Measurements from ENCODE around the gene ZBED2. TPM values are rescaled to one million over a fixed set of nuclear protein-coding genes. Genes with fewer than 3 reads are reported as not detected.

The ZBED2 gene
- total and polyA plus RNA-seq, 2 of the 13 experiments (the other 11 are each of a cell fraction or from before 2014, with no cell fraction given) = 0.04 TPM; not detected in 1

- no peak overlapping the region for H3K9ac ChIP-seq (ENCODE audit: insufficient read depth, low read depth, low read length)
- in situ Hi-C loops (cut with HindIII; ENCODE audit: extremely low pct_ligation_motif_present, low pct_unique_long_range_greater_than_20kb) = loop anchor here (25.0 kb wide), 1 partner anchor 511 kb away; no protein-coding TSS in a partner anchor
- H3K36me3 ChIP-seq (replicated peaks in 1 of 2; ENCODE audit: control insufficient read depth in 1 of 2, insufficient read depth in 2 of 2, low read length in 2 of 2) = no peaks in the 10 kb centered on the region
- H3K27ac ChIP-seq (ENCODE audit: extremely low read length, insufficient read depth, low read length) = no peak overlapping the region
- no peak for FAIRE-seq
- no peaks in the 10 kb centered on the region for H4K20me1 ChIP-seq (ENCODE audit: insufficient read depth, low read length)
- H3K4me2 ChIP-seq (ENCODE audit: low read depth, low read length) = no peak overlapping the region
- CTCF ChIA-PET (ENCODE audit: low intra/inter-chr PET ratio, low total read pairs) = no interaction called here
- no peak for ATAC-seq
- no peak overlapping the region for H3K4me3 ChIP-seq (replicated peaks in 1 of 3; ENCODE audit: insufficient read depth in 1 of 3, low read depth in 2 of 3, low read length in 3 of 3)
- no peaks in the 10 kb centered on the region for H3K27me3 ChIP-seq (ENCODE audit: control insufficient read depth in 1 of 2, insufficient read depth in 2 of 2, low read length in 2 of 2)
- intact Hi-C loops (cut with micrococcal nuclease; ENCODE audit: unreplicated experiment) = no loop called here
- no peaks in the 10 kb centered on the region for H3K9me3 ChIP-seq (ENCODE audit: low read length)
- TF ChIP-seq CREBL2 (CRISPR knock-in tag; IDR thresholded peaks at IDR 0.05; ENCODE audit: borderline replicate concordance) (no peak), HNRNPK (IDR thresholded peaks at IDR 0.05; ENCODE audit: low read depth, low read length, poor library complexity, severe bottlenecking) (peak; percentile 48), ZNF256 (CRISPR knock-in tag; conservative IDR thresholded peaks at IDR 0.05) (no peak), TSC22D2 (CRISPR knock-in tag; IDR thresholded peaks at IDR 0.05; ENCODE audit: borderline replicate concordance) (no peak), HIC2 (CRISPR knock-in tag; IDR thresholded peaks at IDR 0.05; ENCODE audit: low read depth) (no peak)
- POLR2A ChIA-PET = no interaction called here
- H2AFZ ChIP-seq (ENCODE audit: low read length) = no peak overlapping the region
- BruUV-seq (replicated peaks) = no TSS peak
- no peak for DNase-seq (ENCODE audit: low spot score)
- H3K4me1 ChIP-seq (ENCODE audit: insufficient read depth, low read length) = peaks cover 8% of the 10 kb centered on the region; the same call in 1 of the 2 replicates
- no peaks in the 10 kb centered on the region for H3K79me2 ChIP-seq (ENCODE audit: insufficient read depth, low read length)
Observed at GRCh38 chr3:111548756-111549155, 46.4 kb downstream of the ZBED2 start.

- POLR2A ChIA-PET = no interaction called here
- Histone ChIP-seq H3K4me1 (ENCODE audit: insufficient read depth, low read length) (peaks cover 8% of the 10 kb centered on the region; the same call in 1 of the 2 replicates), H2AFZ (ENCODE audit: low read length) (no peak overlapping the region), H3K9ac (ENCODE audit: insufficient read depth, low read depth, low read length) (no peak overlapping the region), H3K79me2 (ENCODE audit: insufficient read depth, low read length) (no peaks in the 10 kb centered on the region), H3K27ac (ENCODE audit: extremely low read length, insufficient read depth, low read length) (no peak overlapping the region), H3K27me3 (ENCODE audit: control insufficient read depth in 1 of 2, insufficient read depth in 2 of 2, low read length in 2 of 2) (no peaks in the 10 kb centered on the region), H4K20me1 (ENCODE audit: insufficient read depth, low read length) (no peaks in the 10 kb centered on the region), H3K36me3 (replicated peaks in 1 of 2; ENCODE audit: control insufficient read depth in 1 of 2, insufficient read depth in 2 of 2, low read length in 2 of 2) (no peaks in the 10 kb centered on the region), H3K4me2 (ENCODE audit: low read depth, low read length) (no peak overlapping the region), H3K9me3 (ENCODE audit: low read length) (no peaks in the 10 kb centered on the region), H3K4me3 (replicated peaks in 1 of 3; ENCODE audit: insufficient read depth in 1 of 3, low read depth in 2 of 3, low read length in 3 of 3) (no peak overlapping the region)
- CTCF ChIA-PET (ENCODE audit: low intra/inter-chr PET ratio, low total read pairs) = no interaction called here
- in situ Hi-C loops (cut with HindIII; ENCODE audit: extremely low pct_ligation_motif_present, low pct_unique_long_range_greater_than_20kb) (loop anchor here (25.0 kb wide), 1 partner anchor 511 kb away; no protein-coding TSS in a partner anchor), intact Hi-C loops (cut with micrococcal nuclease; ENCODE audit: unreplicated experiment) (no loop called here)
- DNase-seq (ENCODE audit: low spot score) (no peak), ATAC-seq (no peak), FAIRE-seq (no peak)
- 0% methylated on average over 1 of the region's 1 CpG for WGBS (ENCODE audit: low lambda C conversion rate)
- no TSS peak for BruUV-seq (replicated peaks)
- TF ChIP-seq ZNF20 (CRISPR knock-in tag; IDR thresholded peaks at IDR 0.05) (no peak), FOXM1 (CRISPR knock-in tag; IDR thresholded peaks at IDR 0.05) (no peak), ZNF264 (CRISPR knock-in tag; IDR thresholded peaks at IDR 0.05) (no peak), REXO4 (CRISPR knock-in tag; IDR thresholded peaks at IDR 0.05; ENCODE audit: borderline replicate concordance) (no peak), RARG (CRISPR knock-in tag; IDR thresholded peaks at IDR 0.05; ENCODE audit: low read depth) (no peak), ZNF543 (CRISPR knock-in tag; IDR thresholded peaks at IDR 0.05) (no peak), NFAT5 (CRISPR knock-in tag; IDR thresholded peaks at IDR 0.05) (no peak), RXRA (CRISPR knock-in tag; IDR thresholded peaks at IDR 0.05) (no peak)
Observed at GRCh38 chr3:111548092-111548491, 47.1 kb downstream of the ZBED2 start.
